GM12878 (cell line): ENCODE data around the gene MYO1E.
A peak's percentile ranks its signal among the peaks of the same experiment; 100 is the strongest.

Experiments
- CTCF ChIP-seq, 3 experiments: IDR thresholded peaks in 2 of 3; conservative IDR thresholded peaks in 1 of 3; 2 replicates each; pipeline ENCODE4 v1.5.1; 2011; ENCODE audit warnings: low read depth in 3 of 3, low read length in 3 of 3, mild to moderate bottlenecking in 3 of 3, control low read depth in 2 of 3, moderate library complexity in 2 of 3, inconsistent platforms in 1 of 3, mixed read lengths in 1 of 3; ENCODE audit not compliant: control insufficient read depth in 2 of 3, insufficient read depth in 1 of 3; ENCODE audit errors: extremely low read depth in 1 of 3
- MAX ChIP-seq: IDR thresholded peaks from 2 replicates; pipeline ENCODE4 v1.6.1; 2012; ENCODE audit warnings: low read depth, low read length, improper control_type of control experiment
- PAX8 ChIP-seq: fragments of 450-650 bp; IDR thresholded peaks from 2 replicates; pipeline ENCODE4 v1.6.1; 2017; ENCODE audit warnings: mild to moderate bottlenecking, moderate library complexity
- PRDM15 ChIP-seq: fragments of 450-650 bp; formaldehyde crosslinking; IDR thresholded peaks from 2 replicates; pipeline ENCODE4 v1.4.0; 2020; ENCODE audit warnings: mild to moderate bottlenecking, moderate library complexity

- no peak for TF ChIP-seq CTCF (IDR thresholded peaks at IDR 0.05 in 2 of 3, conservative IDR thresholded peaks at IDR 0.05 in 1 of 3; ENCODE audit: control insufficient read depth in 2 of 3, extremely low read depth in 1 of 3, insufficient read depth in 1 of 3, low read depth in 3 of 3, low read length in 3 of 3)
- no peak for TF ChIP-seq PRDM15 (CRISPR knock-in tag)
- 0 out of 2 replicates have a peak, but pooled peaks have one; percentile 32 for TF ChIP-seq MAX
- no peak for TF ChIP-seq PAX8
Measured at GRCh38 chr15:59244337-59244736, 128.3 kb downstream of the MYO1E start.
